22Rv1 (cell line): Measurements from ENCODE around the gene ZNF202.

Experiments used
- H3K27ac ChIP-seq: fragments of 450-650 bp; 2 replicates; pipeline ENCODE4 v1.5.1; 2017
- ZFX ChIP-seq: fragments of 450-650 bp; IDR thresholded peaks from 2 replicates; pipeline ENCODE4 v1.6.1; 2017; ENCODE audit warnings: antibody characterized with exemption, borderline replicate concordance
- TF ChIP-seq, protein P1 (sequence below): fragments of 450-650 bp; IDR thresholded peaks from 2 replicates; pipeline ENCODE4 v1.5.1; 2017; ENCODE audit warnings: mild to moderate bottlenecking

Gene ZNF202

DNA sequence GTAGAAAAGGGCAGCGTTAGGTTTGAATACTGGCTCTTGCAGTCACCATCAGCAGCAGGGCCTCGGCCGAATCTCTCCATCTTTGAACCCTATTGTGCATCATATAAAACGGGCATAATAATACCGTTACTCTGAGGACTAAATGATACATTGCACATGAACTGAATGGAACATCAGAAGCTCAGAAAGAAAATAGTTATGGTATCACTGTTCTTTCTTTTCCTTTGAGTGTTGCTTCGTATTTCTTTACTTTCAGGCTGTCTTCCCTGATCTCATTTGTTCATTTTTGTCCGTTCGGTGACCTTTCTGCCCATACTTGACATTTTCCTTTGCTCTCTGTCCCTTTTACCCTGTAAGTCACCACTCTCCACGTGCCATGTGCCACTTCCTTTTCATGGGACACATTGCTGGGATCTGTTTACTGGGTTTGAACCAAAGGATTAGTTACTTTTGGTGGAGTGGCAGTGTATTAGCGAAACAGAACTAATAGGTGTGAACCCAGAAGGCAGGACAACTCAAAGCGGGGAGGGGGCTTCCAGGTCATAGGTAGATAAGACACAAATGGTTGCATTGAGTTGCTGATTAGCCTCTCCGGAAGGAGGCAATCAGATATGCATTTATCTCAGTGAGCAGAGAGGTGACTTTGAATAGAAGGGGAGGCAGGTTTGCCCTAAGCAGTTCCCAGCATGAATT is 717 bp upstream of the ZNF202 start:
- TF ChIP-seq, protein P1, sequence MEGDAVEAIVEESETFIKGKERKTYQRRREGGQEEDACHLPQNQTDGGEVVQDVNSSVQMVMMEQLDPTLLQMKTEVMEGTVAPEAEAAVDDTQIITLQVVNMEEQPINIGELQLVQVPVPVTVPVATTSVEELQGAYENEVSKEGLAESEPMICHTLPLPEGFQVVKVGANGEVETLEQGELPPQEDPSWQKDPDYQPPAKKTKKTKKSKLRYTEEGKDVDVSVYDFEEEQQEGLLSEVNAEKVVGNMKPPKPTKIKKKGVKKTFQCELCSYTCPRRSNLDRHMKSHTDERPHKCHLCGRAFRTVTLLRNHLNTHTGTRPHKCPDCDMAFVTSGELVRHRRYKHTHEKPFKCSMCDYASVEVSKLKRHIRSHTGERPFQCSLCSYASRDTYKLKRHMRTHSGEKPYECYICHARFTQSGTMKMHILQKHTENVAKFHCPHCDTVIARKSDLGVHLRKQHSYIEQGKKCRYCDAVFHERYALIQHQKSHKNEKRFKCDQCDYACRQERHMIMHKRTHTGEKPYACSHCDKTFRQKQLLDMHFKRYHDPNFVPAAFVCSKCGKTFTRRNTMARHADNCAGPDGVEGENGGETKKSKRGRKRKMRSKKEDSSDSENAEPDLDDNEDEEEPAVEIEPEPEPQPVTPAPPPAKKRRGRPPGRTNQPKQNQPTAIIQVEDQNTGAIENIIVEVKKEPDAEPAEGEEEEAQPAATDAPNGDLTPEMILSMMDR, result no peak
- TF ChIP-seq ZFX, result no peak
- H3K27ac ChIP-seq, result peak overlapping the region; percentile 56

DNA sequence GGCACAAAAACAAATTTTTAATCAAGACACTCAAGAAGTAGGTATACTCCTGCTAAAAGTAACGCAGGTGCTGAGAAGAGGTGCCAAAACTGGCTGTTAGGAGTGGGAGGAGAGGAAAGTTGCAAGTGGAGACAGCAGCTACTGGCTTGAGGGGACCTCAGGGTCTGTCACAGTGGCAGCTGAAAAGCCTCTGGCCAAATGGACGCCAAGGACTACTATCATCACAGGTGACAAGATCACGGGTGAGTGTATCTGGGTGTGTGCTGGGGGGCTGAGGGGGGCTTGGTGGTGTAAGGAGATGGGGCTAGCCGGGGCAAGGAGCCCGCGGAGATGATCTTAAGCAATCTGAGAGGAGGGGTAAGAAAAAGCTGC is 687 bp downstream of the ZNF202 start:
- H3K27ac ChIP-seq, result peak overlapping the region; percentile 56
- TF ChIP-seq, protein P1, result no peak

DNA sequence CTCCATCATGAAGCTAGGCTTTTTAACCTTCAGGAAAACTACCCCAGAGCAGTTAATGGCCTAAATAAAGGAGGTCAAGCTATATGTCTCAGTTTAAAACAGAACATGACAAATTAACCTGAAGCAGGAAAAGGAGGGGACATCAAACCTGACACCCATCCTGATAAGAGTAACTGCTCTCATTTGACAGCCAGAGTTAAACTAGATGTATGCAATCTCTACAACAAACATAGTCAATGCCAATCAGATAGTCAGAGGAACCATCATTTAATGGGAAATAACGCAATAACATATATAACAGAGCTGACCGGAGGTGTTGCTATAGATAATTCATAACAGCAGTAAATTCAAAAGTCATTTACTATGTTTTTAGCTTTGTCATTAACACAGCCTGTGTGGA is 3.1 kb downstream of the ZNF202 start:
- TF ChIP-seq ZFX, result no peak
- TF ChIP-seq, protein P1, result no peak
- H3K27ac ChIP-seq, result no peak overlapping the region

DNA sequence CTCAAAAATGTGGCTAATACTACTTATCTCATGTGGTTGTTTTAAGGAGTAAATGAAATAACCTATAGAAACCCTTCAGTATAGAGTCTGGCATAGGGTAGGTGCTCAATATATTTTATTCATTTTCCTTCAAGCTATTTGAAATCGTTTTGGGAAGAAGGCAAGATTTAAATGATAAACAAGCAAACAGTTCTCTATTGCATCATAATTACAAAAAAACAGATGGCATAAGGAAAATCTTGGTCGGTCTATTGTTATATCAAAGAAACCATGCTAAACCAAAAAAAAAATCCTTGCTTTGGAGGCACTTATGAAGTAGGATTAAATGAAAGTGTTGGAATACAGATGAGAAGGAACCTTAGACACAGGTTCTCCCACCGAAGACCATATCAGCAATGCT is 4.7 kb downstream of the ZNF202 start:
- TF ChIP-seq, protein P1, result no peak
- H3K27ac ChIP-seq, result no peak overlapping the region

DNA sequence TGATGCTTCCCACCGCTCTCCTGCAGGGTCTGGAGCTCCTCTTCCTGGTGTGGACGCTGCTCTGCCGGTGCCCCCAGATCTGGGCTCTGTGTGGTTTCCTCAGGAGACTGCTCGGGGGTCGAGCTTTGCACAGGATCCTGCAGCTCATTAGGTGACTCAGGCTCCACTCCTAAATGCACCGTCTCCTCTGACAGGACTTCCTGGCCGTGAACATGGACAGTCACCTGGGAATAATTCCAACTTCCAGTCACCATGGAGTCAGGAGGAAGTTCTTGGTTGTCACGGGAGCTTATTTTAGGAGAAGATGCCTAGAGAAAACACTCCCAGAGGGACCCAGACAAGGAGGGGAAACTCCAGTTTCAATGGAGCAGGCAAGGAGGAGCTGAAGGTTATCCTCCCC is 11.9 kb downstream of the ZNF202 start:
- no peak overlapping the region for H3K27ac ChIP-seq
- TF ChIP-seq ZFX, result no peak
- TF ChIP-seq, protein P1, result no peak

DNA sequence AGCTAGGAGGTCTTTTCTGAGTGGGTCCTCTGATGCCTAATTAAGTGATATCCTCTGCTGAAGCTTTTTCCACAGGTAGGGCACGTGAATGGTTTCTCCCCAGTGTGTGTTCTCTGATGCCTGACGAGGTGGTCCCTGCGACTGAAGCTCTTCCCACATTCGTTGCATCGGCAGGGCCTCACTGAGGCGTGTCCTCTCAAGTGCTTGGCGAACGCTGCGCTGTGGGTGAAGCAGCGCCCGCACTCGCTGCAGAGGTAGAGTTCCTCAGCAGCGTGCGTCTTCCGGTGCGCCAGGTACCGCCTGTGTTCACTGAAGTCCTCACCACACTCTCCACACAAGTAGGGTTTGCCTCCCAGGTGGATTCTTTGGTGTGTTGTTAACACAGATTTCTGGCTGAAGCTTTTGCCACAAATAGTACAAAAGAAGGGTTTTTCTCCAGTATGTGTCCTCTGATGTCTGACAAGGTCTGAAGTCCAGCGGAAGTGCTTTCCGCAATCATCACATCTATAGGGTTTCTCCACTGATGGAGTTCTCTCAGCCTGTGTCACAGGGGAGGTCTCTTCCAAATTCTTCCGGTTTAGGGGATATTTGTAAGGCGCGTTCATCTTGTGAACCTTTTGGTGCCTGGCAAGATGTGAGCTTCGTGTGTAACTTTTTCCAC is 15.3 kb downstream of the ZNF202 start:
- TF ChIP-seq, protein P1, result no peak
- TF ChIP-seq ZFX, result no peak
- no peak overlapping the region for H3K27ac ChIP-seq

DNA sequence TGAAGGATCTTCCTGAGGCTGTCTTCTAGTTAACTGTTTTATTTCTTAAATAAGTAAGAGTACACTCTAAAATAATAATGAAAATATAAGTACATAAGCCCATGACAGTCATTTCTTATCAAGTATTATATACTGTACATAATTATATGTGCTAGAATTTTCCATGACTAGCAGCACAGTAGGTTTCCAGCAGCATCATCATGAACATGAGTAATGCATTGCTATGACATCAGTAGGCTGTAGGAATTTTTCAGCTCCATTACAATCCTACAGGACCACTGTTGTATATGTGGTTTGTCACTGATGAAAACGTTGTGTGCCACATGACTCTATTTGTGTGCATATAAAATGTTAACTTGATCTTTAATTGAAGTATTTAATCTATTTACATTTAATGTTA is 22.0 kb downstream of the ZNF202 start:
- H3K27ac ChIP-seq, result no peak overlapping the region
- TF ChIP-seq, protein P1, result no peak
- TF ChIP-seq ZFX, result no peak
